GM12891 (cell line): Measurements from ENCODE around the gene ATP6AP2. TPM values are rescaled to one million over a fixed set of nuclear protein-coding genes. Genes with fewer than 3 reads are reported as not detected.

Experiments
- DNase-seq: peaks from one replicate; pipeline ENCODE4 v3.0.0; 2011; ENCODE audit warnings: low spot score; ENCODE audit not compliant: insufficient read length
- FAIRE-seq: peaks from 2 replicates; lab custom pipeline; 2011; peaks lifted over from hg19 to GRCh38; lab: Jason Lieb, UNC
- PAX5 ChIP-seq: IDR thresholded peaks from 2 replicates; pipeline ENCODE4 v1.6.1; 2011; ENCODE audit warnings: low read length, moderate library complexity, mild to moderate bottlenecking; ENCODE audit not compliant: insufficient read depth, severe bottlenecking
- POLR2A ChIP-seq: IDR thresholded peaks from 2 replicates; pipeline ENCODE4 v1.6.1; 2011; ENCODE audit warnings: low read depth, low read length, control low read depth
- POLR2AphosphoS5 ChIP-seq: IDR thresholded peaks from 2 replicates; pipeline ENCODE4 v1.6.1; 2011; ENCODE audit warnings: low read depth, low read length, control low read depth
- POU2F2 ChIP-seq: IDR thresholded peaks from 2 replicates; pipeline ENCODE4 v1.6.1; 2011; ENCODE audit warnings: low read depth, mild to moderate bottlenecking, control low read depth, low read length, moderate library complexity
- SPI1 ChIP-seq: IDR thresholded peaks from 2 replicates; pipeline ENCODE4 v1.6.1; 2011; ENCODE audit warnings: low read depth, low read length, control low read depth
- TAF1 ChIP-seq: IDR thresholded peaks from 2 replicates; pipeline ENCODE4 v1.6.1; 2011; ENCODE audit warnings: low read depth, low read length, control low read depth
- polyA plus RNA-seq: library from polyadenylated mRNA; unstranded; fragments of >200 nt; gene quantifications from one replicate; pipeline ENCODE4 v1.2.1, GENCODE V29; 2012; ENCODE audit warnings: low read depth, missing spikeins, inconsistent platforms; ENCODE audit not compliant: missing spikeins

Gene ATP6AP2, protein sequence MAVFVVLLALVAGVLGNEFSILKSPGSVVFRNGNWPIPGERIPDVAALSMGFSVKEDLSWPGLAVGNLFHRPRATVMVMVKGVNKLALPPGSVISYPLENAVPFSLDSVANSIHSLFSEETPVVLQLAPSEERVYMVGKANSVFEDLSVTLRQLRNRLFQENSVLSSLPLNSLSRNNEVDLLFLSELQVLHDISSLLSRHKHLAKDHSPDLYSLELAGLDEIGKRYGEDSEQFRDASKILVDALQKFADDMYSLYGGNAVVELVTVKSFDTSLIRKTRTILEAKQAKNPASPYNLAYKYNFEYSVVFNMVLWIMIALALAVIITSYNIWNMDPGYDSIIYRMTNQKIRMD
- polyA plus RNA-seq, result 51.5 TPM

DNA sequence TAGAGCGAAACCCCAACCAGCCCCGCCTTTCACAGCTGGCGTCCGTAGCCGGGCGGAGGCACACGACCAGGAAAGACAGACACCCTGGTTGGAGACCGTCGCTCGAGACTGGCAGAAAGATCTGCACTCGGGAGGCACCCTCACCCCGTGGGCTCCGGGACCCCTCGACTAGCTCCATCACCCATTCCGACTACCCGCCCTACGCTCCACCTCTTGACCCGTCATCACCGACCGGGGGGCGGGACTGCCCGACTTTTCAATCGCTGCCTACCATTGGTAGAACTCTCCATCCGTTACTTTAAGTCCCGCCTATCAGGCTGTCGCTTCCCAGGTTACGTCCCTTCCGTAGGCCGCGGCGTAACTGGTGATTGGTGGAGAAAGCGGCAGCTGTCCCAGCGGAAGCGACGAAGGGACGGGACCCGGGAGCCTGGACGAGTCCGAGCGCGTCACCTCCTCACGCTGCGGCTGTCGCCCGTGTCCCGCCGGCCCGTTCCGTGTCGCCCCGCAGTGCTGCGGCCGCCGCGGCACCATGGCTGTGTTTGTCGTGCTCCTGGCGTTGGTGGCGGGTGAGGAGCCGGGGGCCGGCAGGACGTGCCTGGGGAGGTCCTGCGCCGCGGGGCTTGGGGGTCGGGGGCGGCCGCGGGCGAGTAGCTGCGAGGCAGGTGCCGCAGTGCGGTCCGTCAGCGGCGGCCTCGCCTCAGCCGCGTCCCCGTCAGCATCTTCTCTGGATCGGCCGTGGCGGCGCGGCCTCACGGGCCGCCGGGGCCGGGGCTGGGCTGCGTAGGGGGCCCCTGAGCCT, at the start of gene ATP6AP2:
TSS of gene ATP6AP2 (plus strand) at position 434 of the 799 bp plus-strand sequence. CDS start at position 530, 96 bp downstream.
- peak; percentile 67 for DNase-seq

DNA sequence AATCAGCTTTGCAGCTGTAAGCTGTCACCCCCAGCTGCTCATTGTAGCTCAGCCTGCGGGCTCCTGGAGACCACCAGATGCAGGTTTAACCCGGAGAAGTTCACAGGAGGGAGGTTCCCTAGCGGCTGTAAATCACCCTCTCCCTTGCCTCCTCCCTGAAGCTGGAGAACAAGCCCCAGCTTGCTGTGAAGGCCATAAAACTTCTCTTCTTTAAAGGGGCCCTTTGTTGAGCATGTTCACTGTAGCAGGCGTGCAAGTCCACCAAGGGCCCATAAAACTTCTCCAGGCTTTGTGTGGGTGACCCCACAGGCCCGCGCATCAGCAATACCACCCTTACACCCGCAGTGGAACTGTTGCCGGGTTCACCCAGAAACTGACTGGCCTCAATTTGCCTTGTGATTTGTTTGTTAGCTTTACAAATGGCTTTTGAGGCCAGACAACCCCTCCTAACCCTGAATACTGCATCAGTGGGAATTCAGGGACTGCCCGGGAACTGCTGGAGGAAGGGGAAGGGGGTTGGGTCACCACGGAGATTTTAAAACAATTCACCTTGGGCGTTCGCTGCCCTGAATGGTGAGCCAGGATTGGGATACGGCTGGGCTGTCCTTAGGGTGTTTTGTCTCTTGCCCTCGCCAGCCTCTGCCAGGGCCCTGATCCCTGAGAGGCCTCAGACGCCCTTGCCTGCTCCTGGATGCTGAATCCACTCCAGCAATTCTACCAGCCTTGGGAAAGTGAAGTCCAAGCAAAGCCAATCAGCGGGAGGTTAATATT, 49.5 kb upstream of the ATP6AP2 start:
- DNase-seq, result no peak
- no peak for FAIRE-seq
- TF ChIP-seq POU2F2 (no peak), TAF1 (no peak), POLR2A (no peak), SPI1 (no peak), POLR2AphosphoS5 (no peak), PAX5 (no peak)

More for the DNA sequence above, at the start of gene ATP6AP2:
- TF ChIP-seq POLR2A (peak; percentile 35), POU2F2 (0 out of 2 replicates have a peak, but pooled peaks have one; percentile 5), TAF1 (0 out of 2 replicates have a peak, but pooled peaks have one; percentile 44), SPI1 (no peak), POLR2AphosphoS5 (peak; percentile 69), PAX5 (no peak)
- FAIRE-seq, result peak; percentile 98

DNA sequence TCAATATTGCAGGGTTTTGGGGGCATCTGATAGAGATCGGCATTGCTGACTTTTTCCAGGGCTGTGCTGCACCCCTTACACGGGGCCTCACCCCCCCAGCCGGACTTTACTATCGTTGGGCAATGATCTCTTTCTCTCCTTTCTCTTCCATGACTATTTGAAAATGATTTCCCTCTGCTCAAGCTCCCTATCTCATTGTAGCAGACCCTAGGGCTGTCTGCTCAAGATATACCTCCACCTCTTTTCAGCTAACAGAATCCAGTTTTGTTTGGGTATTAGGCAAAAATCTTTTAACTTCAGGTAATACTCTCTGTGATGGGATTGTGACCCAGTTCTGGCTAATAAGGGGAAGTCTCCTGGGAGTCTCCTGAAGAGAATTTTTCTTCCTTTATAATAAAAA, 43.5 kb upstream of the ATP6AP2 start:
- FAIRE-seq (no peak), DNase-seq (no peak)
- no peak for TF ChIP-seq POLR2A
- TF ChIP-seq TAF1, result no peak
- no peak for TF ChIP-seq PAX5
- no peak for TF ChIP-seq POLR2AphosphoS5

DNA sequence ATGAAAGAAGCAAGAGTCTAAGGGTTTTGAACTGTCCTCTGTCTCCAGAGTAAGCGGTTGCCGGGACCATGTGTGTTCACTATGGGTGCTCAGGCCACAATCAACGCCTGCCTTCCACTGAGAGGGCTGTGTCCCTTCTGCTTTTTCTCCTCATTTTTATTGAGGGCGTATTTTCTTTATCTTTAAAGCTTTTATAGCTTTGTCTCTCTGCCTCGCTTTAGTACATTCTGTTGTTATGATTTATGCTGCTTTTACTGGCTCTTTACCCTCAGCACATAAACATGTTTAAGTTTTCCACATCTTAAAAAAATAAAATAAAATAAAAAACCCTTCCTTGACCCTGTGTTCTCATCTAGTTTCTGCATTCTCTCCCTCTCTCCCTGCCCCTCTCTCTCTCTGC, 42.4 kb upstream of the ATP6AP2 start:
- TF ChIP-seq POLR2AphosphoS5 (no peak), PAX5 (no peak), TAF1 (no peak), POU2F2 (no peak), SPI1 (no peak), POLR2A (no peak)
- FAIRE-seq (no peak), DNase-seq (no peak)

DNA sequence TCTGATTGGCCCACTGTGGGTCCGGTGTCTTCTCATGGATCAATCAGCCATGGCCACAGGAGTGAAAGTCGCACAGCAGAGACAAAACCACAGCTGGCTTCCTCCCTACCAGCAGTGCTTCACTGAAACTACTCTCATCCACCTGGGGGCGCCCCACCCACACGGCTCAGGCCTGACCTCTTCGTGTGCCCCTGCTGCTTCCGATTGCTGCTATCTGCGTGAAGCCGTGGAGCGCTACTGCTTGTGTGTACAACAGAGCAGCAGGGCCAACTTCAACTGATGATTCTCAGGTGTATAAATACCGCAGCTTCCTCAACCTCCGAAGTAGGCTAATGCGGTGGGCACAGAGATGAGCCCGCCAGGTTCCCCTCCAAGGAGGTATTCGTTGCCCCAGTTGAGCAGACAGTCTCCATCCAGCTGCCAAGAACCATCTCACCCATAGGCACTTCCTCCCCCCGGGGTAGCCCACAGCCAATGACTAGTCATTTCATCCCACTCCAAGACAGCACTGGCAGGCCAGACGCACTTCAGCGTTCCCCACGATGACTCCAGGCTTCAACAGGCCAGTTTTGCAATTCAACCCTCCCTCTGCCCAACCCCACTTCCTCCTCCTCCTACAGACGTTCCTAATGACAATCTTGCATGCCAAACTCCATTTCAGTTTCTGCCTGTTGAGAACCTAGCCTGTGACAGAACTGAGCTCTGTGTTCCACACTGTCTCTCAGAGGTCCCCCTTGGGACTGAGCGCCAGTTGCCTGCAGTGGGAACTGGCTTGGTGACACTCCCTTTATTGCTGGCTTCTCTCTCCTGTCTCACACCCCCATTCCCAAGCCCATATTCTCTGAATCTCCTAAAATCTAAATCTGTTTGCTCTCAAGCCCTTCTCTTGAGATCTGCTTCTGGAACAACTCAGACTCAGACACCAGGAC, 41.3 kb upstream of the ATP6AP2 start:
- DNase-seq, result no peak
- TF ChIP-seq POLR2AphosphoS5 (no peak), SPI1 (peak; percentile 43)
- FAIRE-seq, result peak; percentile 93

DNA sequence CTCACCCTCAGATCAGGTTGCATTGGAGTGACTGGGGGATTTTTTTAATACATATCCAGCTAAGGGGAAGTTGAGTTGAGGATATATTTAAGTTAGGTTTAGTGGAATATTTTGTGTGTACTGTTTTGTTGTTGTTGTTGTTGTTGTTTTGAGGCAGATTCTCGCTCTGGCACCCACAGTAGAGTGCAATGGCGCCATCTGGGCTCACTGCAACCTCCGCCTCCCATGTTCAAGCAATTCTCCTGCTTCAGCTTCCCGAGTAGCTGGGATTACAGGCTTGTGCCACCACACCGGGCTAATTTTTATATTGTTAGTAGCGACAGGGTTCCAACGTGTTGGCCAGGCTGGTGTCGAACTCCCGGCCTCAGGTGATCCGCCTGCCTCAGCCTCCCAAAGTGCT, 38.6 kb upstream of the ATP6AP2 start:
- TF ChIP-seq POLR2AphosphoS5, result no peak
- no peak for TF ChIP-seq TAF1
- no peak for TF ChIP-seq PAX5
- no peak for TF ChIP-seq POU2F2
- TF ChIP-seq SPI1, result no peak
- no peak for TF ChIP-seq POLR2A
- DNase-seq (no peak), FAIRE-seq (no peak)

DNA sequence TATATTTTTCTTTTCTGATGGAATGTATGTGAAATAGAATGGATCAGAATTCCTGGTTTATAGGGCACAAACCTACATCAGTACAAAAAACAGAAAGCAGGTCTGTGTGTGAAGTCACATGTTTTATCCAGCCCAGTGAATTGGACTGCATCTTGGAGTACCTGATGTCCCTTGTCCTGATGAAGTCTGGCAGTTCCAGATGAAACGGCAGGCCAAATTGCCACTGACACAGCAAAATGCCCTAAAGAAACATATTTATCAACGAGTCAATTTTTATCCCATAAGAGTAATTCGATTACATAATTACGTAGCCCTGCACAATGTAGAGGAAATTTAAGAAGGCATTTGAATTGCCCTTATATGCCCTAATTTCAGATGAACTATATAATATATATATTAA, 37.8 kb upstream of the ATP6AP2 start:
- DNase-seq (no peak), FAIRE-seq (no peak)
- no peak for TF ChIP-seq POLR2AphosphoS5
- no peak for TF ChIP-seq POU2F2
- no peak for TF ChIP-seq PAX5
- no peak for TF ChIP-seq SPI1
- TF ChIP-seq POLR2A, result no peak
- TF ChIP-seq TAF1, result no peak

DNA sequence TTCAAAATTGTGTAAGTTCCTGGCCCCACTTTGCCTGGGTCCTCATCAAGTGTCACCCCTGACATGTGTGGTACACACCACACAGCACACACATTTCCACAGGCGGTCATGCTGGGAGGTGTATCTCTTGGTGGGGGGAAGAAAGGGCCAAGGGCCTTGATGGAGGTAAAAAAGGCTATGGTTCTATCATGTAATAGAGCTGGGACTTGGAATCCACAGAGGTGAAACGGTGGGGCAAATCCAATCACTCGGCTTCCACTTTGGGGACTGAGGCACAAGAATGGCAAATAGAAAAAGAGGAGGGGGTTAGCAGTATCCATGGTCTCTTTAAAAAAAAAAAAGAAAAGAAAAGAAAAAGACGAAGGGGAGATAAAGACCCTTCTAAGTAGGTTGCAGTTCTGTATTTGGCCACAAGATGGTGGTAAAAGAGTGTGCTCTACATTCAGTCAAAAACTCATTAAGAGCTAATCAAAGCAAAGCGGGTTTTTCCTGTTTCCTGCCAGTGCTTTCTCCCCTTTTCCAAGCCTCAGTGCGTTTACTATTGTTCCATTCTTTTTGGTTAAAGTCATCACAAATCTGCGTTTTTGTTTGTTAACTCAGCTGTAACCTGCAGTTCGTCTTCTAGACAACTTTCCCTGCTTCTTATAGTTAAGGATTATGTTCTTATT, 37.0 kb upstream of the ATP6AP2 start:
- DNase-seq, result no peak
- peak; percentile 65 for FAIRE-seq
- no peak for TF ChIP-seq POLR2A
- no peak for TF ChIP-seq SPI1
- TF ChIP-seq TAF1, result no peak
- TF ChIP-seq POU2F2, result no peak
- no peak for TF ChIP-seq PAX5
